ENCODE measurements around the gene CCSER1.
"Not testable (repeated sequence)": the region's sequence is repeated elsewhere in the genome, so short reads cannot be mapped to it uniquely, and the experiment has no call there.

The CCSER1 gene

DNA sequence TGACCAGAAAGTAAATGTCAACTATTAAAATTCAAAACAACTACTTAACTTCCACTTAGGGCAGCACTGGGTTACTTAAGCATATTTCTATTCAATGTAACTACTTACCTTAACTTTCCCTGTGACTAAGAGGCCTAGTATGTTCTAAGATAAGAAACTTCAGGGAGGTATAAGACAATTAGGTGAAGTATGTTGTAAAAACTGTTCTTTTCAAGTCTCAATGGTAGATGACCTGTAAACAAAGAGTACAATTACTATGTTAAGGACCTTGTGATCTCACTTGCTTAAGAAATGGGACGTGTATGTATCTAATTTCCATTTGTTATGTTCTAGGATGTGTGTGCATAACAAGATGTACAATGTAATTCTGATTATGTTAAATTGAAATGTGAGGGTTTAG lies 960.5 kb downstream of the CCSER1 start:
- no peaks in the 10 kb centered on the region for H3K36me3 Mint-ChIP-seq (ENCODE audit: low read depth)
- no peaks in the 10 kb centered on the region for H3K27me3 Mint-ChIP-seq
- DNase-seq: no peak
- no peak overlapping the region for H3K27ac Mint-ChIP-seq
- no peak overlapping the region for H3K4me3 Mint-ChIP-seq
- H3K4me1 Mint-ChIP-seq (ENCODE audit: low read depth): no peaks in the 10 kb centered on the region
- peaks cover 11% of the 10 kb centered on the region for H3K9me3 Mint-ChIP-seq

DNA sequence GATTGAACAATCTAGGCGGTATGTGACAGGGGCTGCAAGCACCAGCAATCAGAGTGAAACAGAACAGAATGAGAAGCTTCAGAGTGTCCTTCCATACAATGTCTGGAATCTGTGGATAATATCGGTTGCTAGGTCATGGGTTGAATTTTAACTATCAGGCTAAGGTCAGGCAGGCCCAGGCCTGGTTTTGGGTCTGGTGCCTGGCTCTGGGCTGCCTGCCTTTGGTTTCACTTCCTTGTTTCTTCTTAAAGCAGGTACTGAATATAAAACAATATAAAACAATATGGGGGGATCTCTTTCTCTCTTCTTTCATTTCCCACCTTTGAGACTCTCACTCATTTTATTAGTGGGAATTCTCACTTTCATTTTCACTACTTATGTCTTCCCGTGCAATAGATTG lies 962.0 kb downstream of the CCSER1 start:
- H3K4me3 Mint-ChIP-seq: no peak overlapping the region
- H3K9me3 Mint-ChIP-seq: peaks cover 11% of the 10 kb centered on the region
- no peak for DNase-seq
- no peaks in the 10 kb centered on the region for H3K36me3 Mint-ChIP-seq (ENCODE audit: low read depth)
- H3K27me3 Mint-ChIP-seq: no peaks in the 10 kb centered on the region
- H3K27ac Mint-ChIP-seq: no peak overlapping the region
- no peaks in the 10 kb centered on the region for H3K4me1 Mint-ChIP-seq (ENCODE audit: low read depth)

DNA sequence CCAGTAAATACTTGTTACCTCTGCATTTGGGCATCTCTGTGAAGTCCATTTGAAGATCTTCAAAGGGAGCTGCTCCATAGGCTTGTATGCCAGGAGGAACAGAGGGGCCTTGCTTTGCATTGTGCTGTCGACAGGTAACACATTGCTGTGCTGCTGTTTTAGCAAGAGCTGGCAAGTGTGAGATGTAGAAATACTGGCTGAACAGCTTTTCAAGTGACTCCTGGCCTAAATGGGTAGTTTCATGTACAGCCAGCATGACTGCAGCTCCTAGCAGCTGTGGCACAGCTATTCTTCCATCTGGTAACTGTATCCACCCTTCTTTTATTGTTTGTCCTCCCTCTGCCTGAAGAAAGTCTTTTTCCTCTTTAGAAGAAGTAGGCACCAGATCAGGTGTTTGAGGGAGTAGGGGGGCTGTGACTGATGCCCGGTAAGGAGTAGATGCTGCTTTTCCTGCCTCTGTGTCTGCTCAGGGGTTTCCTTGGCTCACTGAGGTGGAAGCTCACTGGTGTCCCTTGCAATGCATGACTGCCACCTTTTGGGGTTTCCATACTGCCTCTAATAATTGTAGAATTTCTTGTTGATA lies 965.3 kb downstream of the CCSER1 start:
- H3K27me3 Mint-ChIP-seq: no peaks in the 10 kb centered on the region
- no peak for DNase-seq
- no peaks in the 10 kb centered on the region for H3K4me1 Mint-ChIP-seq (ENCODE audit: low read depth)
- H3K4me3 Mint-ChIP-seq: no peak overlapping the region
- peaks cover 26% of the 10 kb centered on the region for H3K9me3 Mint-ChIP-seq
- H3K36me3 Mint-ChIP-seq (ENCODE audit: low read depth): no peaks in the 10 kb centered on the region
- H3K27ac Mint-ChIP-seq: no peak overlapping the region

DNA sequence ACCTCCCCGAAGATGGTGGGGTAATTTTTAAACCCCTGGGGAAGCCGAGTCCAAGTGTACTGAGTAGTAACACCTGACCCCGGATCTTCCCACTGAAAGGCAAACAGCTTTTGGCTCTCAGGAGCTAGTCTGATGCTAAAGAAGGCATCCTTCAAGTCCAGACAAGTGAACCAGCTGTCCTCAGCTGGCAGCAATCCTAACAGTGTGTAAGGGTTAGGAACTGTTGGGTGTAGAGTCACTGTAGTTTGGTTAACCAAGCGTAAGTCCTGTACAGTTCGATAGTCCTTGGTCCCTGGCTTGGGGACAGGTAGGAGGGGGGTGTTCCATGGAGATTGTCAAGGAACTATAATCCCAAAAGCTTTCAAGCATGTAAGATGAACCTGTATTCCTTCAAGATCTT lies 967.0 kb downstream of the CCSER1 start:
- DNase-seq; H3K4me1 Mint-ChIP-seq (ENCODE audit: low read depth); H3K36me3 Mint-ChIP-seq (ENCODE audit: low read depth); H3K27ac Mint-ChIP-seq; H3K27me3 Mint-ChIP-seq; H3K4me3 Mint-ChIP-seq: not testable (repeated sequence)
- peaks cover 23% of the 10 kb centered on the region for H3K9me3 Mint-ChIP-seq

GRCh38 chr4:91099666-91100065 lies 972.5 kb downstream of the CCSER1 start:
- Mint-ChIP-seq H3K27ac (no peak overlapping the region), H3K36me3 (ENCODE audit: low read depth) (no peaks in the 10 kb centered on the region), H3K4me1 (ENCODE audit: low read depth) (no peaks in the 10 kb centered on the region), H3K27me3 (no peaks in the 10 kb centered on the region), H3K4me3 (no peak overlapping the region), H3K9me3 (peaks cover 24% of the 10 kb centered on the region)
- no peak for DNase-seq

- Mint-ChIP-seq H3K4me1 (ENCODE audit: low read depth) (no peaks in the 10 kb centered on the region), H3K9me3 (peaks cover 15% of the 10 kb centered on the region), H3K27ac (no peak overlapping the region), H3K4me3 (no peak overlapping the region), H3K36me3 (ENCODE audit: low read depth) (no peaks in the 10 kb centered on the region), H3K27me3 (no peaks in the 10 kb centered on the region)
- DNase-seq: no peak
Observed at GRCh38 chr4:91108751-91109150, 981.6 kb downstream of the CCSER1 start.

- Mint-ChIP-seq H3K27ac (no peak overlapping the region), H3K4me1 (ENCODE audit: low read depth) (no peaks in the 10 kb centered on the region), H3K9me3 (peaks cover 2% of the 10 kb centered on the region), H3K27me3 (no peaks in the 10 kb centered on the region), H3K4me3 (no peak overlapping the region), H3K36me3 (ENCODE audit: low read depth) (no peaks in the 10 kb centered on the region)
- no peak for DNase-seq
Observed at GRCh38 chr4:91111556-91111955, 984.4 kb downstream of the CCSER1 start.

GRCh38 chr4:91113130-91113706 lies 986.0 kb downstream of the CCSER1 start:
- no peak overlapping the region for H3K27ac Mint-ChIP-seq
- no peak overlapping the region for H3K4me3 Mint-ChIP-seq
- no peak for DNase-seq
- H3K36me3 Mint-ChIP-seq (ENCODE audit: low read depth): no peaks in the 10 kb centered on the region
- no peaks in the 10 kb centered on the region for H3K4me1 Mint-ChIP-seq (ENCODE audit: low read depth)
- H3K9me3 Mint-ChIP-seq: peaks cover 3% of the 10 kb centered on the region
- no peaks in the 10 kb centered on the region for H3K27me3 Mint-ChIP-seq

GRCh38 chr4:91114386-91114785 lies 987.2 kb downstream of the CCSER1 start:
- Mint-ChIP-seq H3K4me3 (no peak overlapping the region), H3K9me3 (peaks cover 3% of the 10 kb centered on the region), H3K36me3 (ENCODE audit: low read depth) (no peaks in the 10 kb centered on the region), H3K27me3 (no peaks in the 10 kb centered on the region), H3K4me1 (ENCODE audit: low read depth) (no peaks in the 10 kb centered on the region), H3K27ac (no peak overlapping the region)
- no peak for DNase-seq

GRCh38 chr4:91116861-91117260 lies 989.7 kb downstream of the CCSER1 start:
- H3K4me1 Mint-ChIP-seq (ENCODE audit: low read depth): no peaks in the 10 kb centered on the region
- H3K9me3 Mint-ChIP-seq: peaks cover 3% of the 10 kb centered on the region
- no peaks in the 10 kb centered on the region for H3K36me3 Mint-ChIP-seq (ENCODE audit: low read depth)
- no peak overlapping the region for H3K4me3 Mint-ChIP-seq
- no peak overlapping the region for H3K27ac Mint-ChIP-seq
- no peak for DNase-seq
- no peaks in the 10 kb centered on the region for H3K27me3 Mint-ChIP-seq

DNA sequence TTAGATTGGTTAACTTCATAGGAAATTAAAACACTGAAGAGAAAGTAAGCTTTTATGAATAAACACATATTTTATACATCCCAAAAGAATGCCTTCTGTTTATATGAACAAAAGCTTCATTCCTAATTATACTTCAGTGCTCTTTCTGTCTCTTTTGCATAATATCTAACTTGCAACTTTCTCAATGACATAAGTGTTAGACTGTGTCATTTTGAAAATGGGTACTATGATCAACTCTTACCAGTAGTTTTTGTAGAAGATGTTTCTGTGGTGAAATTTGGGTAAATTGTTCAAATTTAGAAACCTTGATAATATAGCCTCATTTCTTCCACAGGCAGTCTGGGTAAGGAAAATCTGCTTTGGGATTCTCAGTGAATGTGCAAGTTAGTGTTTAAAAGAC lies 991.4 kb downstream of the CCSER1 start:
- H3K27me3 Mint-ChIP-seq: no peaks in the 10 kb centered on the region
- no peaks in the 10 kb centered on the region for H3K4me1 Mint-ChIP-seq (ENCODE audit: low read depth)
- no peaks in the 10 kb centered on the region for H3K36me3 Mint-ChIP-seq (ENCODE audit: low read depth)
- peaks cover 3% of the 10 kb centered on the region for H3K9me3 Mint-ChIP-seq
- DNase-seq: no peak
- H3K4me3 Mint-ChIP-seq: no peak overlapping the region
- H3K27ac Mint-ChIP-seq: no peak overlapping the region

- no peak for DNase-seq
- no peaks in the 10 kb centered on the region for H3K9me3 Mint-ChIP-seq
- no peaks in the 10 kb centered on the region for H3K4me1 Mint-ChIP-seq (ENCODE audit: low read depth)
- H3K4me3 Mint-ChIP-seq: no peak overlapping the region
- no peaks in the 10 kb centered on the region for H3K36me3 Mint-ChIP-seq (ENCODE audit: low read depth)
- no peaks in the 10 kb centered on the region for H3K27me3 Mint-ChIP-seq
- H3K27ac Mint-ChIP-seq: no peak overlapping the region
Observed at GRCh38 chr4:91123742-91124141, 996.5 kb downstream of the CCSER1 start.

GRCh38 chr4:91127192-91127591 lies 1000.0 kb downstream of the CCSER1 start:
- no peak for DNase-seq
- Mint-ChIP-seq H3K27ac (no peak overlapping the region), H3K36me3 (ENCODE audit: low read depth) (no peaks in the 10 kb centered on the region)

GRCh38 chr4:91127831-91128230 lies 1000.6 kb downstream of the CCSER1 start:
- no peaks in the 10 kb centered on the region for H3K4me1 Mint-ChIP-seq (ENCODE audit: low read depth)
- no peaks in the 10 kb centered on the region for H3K9me3 Mint-ChIP-seq
- no peak overlapping the region for H3K27ac Mint-ChIP-seq
- no peak for DNase-seq
- H3K36me3 Mint-ChIP-seq (ENCODE audit: low read depth): no peaks in the 10 kb centered on the region
- no peak overlapping the region for H3K4me3 Mint-ChIP-seq
- no peaks in the 10 kb centered on the region for H3K27me3 Mint-ChIP-seq

More at GRCh38 chr4:91127192-91127591, 1000.0 kb downstream of the CCSER1 start:
- no peaks in the 10 kb centered on the region for H3K27me3 Mint-ChIP-seq
- H3K4me1 Mint-ChIP-seq (ENCODE audit: low read depth): no peaks in the 10 kb centered on the region
- H3K9me3 Mint-ChIP-seq: no peaks in the 10 kb centered on the region
- no peak overlapping the region for H3K4me3 Mint-ChIP-seq

DNA sequence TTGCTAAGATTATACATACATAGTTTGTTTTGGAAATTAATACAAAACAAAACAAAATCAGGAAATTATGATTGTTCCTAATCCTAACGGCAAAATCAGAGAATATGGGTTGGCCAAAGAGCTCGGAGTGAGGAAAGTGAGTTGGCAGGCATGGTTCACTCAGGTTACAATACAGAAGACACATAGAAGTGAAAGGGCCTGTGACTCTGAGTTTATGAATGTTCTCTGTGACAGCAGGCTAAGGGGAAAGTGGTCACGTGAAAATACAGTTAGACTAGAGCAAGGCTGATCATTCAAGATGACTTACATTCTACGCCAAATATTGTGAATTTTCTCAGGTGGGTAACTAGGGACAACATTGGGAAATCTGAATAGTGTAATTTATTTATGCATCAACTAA lies 1001.3 kb downstream of the CCSER1 start:
- no peak overlapping the region for H3K4me3 Mint-ChIP-seq
- H3K9me3 Mint-ChIP-seq: peaks cover 4% of the 10 kb centered on the region
- H3K36me3 Mint-ChIP-seq (ENCODE audit: low read depth): no peaks in the 10 kb centered on the region

DNA sequence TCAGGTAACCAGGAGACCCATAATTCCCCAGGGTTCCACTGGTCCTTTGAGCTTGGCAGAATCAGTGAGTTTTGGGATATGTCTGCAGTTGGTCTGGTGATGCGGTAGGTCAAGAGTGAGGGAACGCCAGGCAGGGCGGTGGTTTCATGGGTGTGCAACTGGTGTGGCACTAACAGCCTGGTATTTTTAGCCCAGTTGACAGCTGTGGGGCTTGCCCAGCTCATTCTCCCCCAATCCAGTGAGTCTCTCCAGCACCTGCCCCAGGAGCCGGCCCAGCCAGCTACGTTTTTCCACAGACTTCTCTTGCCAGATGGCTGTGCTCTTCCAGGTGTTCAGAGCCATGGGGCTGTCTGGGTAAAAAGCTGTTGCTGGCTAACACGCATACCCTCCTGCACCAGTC lies 1019.9 kb downstream of the CCSER1 start:
- H3K27ac Mint-ChIP-seq: no peak overlapping the region
- H3K9me3 Mint-ChIP-seq: peaks cover 17% of the 10 kb centered on the region
- no peaks in the 10 kb centered on the region for H3K27me3 Mint-ChIP-seq
- H3K4me3 Mint-ChIP-seq: no peak overlapping the region
- H3K4me1 Mint-ChIP-seq (ENCODE audit: low read depth): no peaks in the 10 kb centered on the region
- no peak for DNase-seq
- H3K36me3 Mint-ChIP-seq (ENCODE audit: low read depth): no peaks in the 10 kb centered on the region

More for the DNA sequence above, 1001.3 kb downstream of the CCSER1 start:
- Mint-ChIP-seq H3K27ac (no peak overlapping the region), H3K4me1 (ENCODE audit: low read depth) (no peaks in the 10 kb centered on the region), H3K27me3 (no peaks in the 10 kb centered on the region)
- no peak for DNase-seq
